Suprapubic skin (tissue), 4 donors: Measurements from ENCODE around the gene CDSN. TPM values are rescaled to one million over a fixed set of nuclear protein-coding genes. Genes with fewer than 3 reads are reported as not detected.
A peak's percentile ranks its signal among the peaks of the same experiment; 100 is the strongest.

Experiments
- DNase-seq, 2 donors: peaks; one replicate each; pipeline ENCODE4 v3.0.0-alpha.2; 2019; ENCODE audit warnings: low spot score in 2 of 2
- H3K27ac ChIP-seq: fragments of 200-600 bp; sonication (generic); one replicate; pipeline ENCODE4 v1.5.1; 2019
- H3K27me3 ChIP-seq: fragments of 200-600 bp; sonication (generic); one replicate; pipeline ENCODE4 v1.5.1; 2019
- H3K36me3 ChIP-seq: fragments of 200-600 bp; sonication (generic); one replicate; pipeline ENCODE4 v1.5.1; 2019
- H3K4me1 ChIP-seq: fragments of 200-600 bp; sonication (generic); one replicate; pipeline ENCODE4 v1.5.1; 2019
- H3K4me3 ChIP-seq: fragments of 200-600 bp; sonication (generic); one replicate; pipeline ENCODE4 v1.5.1; 2019; ENCODE audit warnings: mild to moderate bottlenecking
- H3K9me3 ChIP-seq: fragments of 200-600 bp; sonication (generic); one replicate; pipeline ENCODE4 v1.5.1; 2019
- CTCF ChIP-seq, 2 donors: fragments of 200-600 bp in 1 of 2; fragments of 450-650 bp in 1 of 2; sonication (generic) in 1 of 2; IDR thresholded peaks; one replicate each; pipeline ENCODE4 v1.5.1; 2016 to 2019; ENCODE audit warnings: antibody characterized with exemption in 2 of 2, mild to moderate bottlenecking in 1 of 2, moderate library complexity in 1 of 2
- EP300 ChIP-seq: sonication (generic); formaldehyde crosslinking; IDR thresholded peaks from one replicate; pipeline ENCODE4 v1.6.1; 2017; ENCODE audit warnings: antibody characterized with exemption
- POLR2A ChIP-seq, 2 donors: fragments of 450-650 bp; IDR thresholded peaks; one replicate each; pipeline ENCODE4 v1.6.1; 2017; ENCODE audit warnings: antibody characterized with exemption in 2 of 2, mild to moderate bottlenecking in 2 of 2, moderate library complexity in 2 of 2
- POLR2AphosphoS5 ChIP-seq, 3 donors: sonication (generic); formaldehyde crosslinking; IDR thresholded peaks; one replicate each; pipeline ENCODE4 v1.6.1; 2017; ENCODE audit warnings: antibody characterized with exemption in 3 of 3
- WGBS: methylation state at CpG from one replicate; pipeline ENCODE4 v1.1.5; 2018; 5-methylcytosine and 5-hydroxymethylcytosine counted together
- total RNA-seq, 4 donors: library from RNA; depleted of rRNA; stranded (reverse); fragments of >200 nt; gene quantifications; one replicate each; pipeline ENCODE4 v1.1.0, GENCODE V29; 2016

The CDSN gene
- total RNA-seq, 4 donors from 2014 or later: 16.3 to 598 (median 403) TPM

GRCh38 chr6:31090973-31091364 is 29.3 kb downstream of the CDSN start:
- Histone ChIP-seq H3K27ac (no peak overlapping the region), H3K4me3 (no peak overlapping the region), H3K9me3 (no peaks in the 10 kb centered on the region), H3K36me3 (no peaks in the 10 kb centered on the region), H3K27me3 (no peaks in the 10 kb centered on the region), H3K4me1 (peaks cover 25% of the 10 kb centered on the region)
- 72% methylated on average over 6 of the region's 6 CpGs for WGBS
- no peak for DNase-seq
- TF ChIP-seq CTCF (IDR thresholded peaks at IDR 0.05) (no peak), POLR2A (IDR thresholded peaks at IDR 0.05) (no peak)

GRCh38 chr6:31090275-31090972 is 29.8 kb downstream of the CDSN start:
- no peak overlapping the region for H3K27ac ChIP-seq
- no peaks in the 10 kb centered on the region for H3K36me3 ChIP-seq
- DNase-seq: no peak
- H3K27me3 ChIP-seq: no peaks in the 10 kb centered on the region
- TF ChIP-seq CTCF (IDR thresholded peaks at IDR 0.05): no peak
- no peak for TF ChIP-seq POLR2AphosphoS5 (IDR thresholded peaks at IDR 0.05)
- no peak for TF ChIP-seq EP300
- no peak for TF ChIP-seq POLR2A (IDR thresholded peaks at IDR 0.05)
- 94% methylated on average over 3 of the region's 3 CpGs for WGBS
- H3K4me3 ChIP-seq: no peak overlapping the region
- peaks cover 25% of the 10 kb centered on the region for H3K4me1 ChIP-seq
- no peaks in the 10 kb centered on the region for H3K9me3 ChIP-seq

GRCh38 chr6:31087494-31088089 is 32.7 kb downstream of the CDSN start:
- H3K36me3 ChIP-seq: no peaks in the 10 kb centered on the region
- H3K4me3 ChIP-seq: no peak overlapping the region
- DNase-seq: peak; percentile 89
- peaks cover 11% of the 10 kb centered on the region for H3K4me1 ChIP-seq
- WGBS: 11% methylated on average over 14 of the region's 14 CpGs
- no peaks in the 10 kb centered on the region for H3K27me3 ChIP-seq
- no peak overlapping the region for H3K27ac ChIP-seq
- no peaks in the 10 kb centered on the region for H3K9me3 ChIP-seq
- TF ChIP-seq CTCF (IDR thresholded peaks at IDR 0.05): peak; percentile 70 to 73
- TF ChIP-seq POLR2A (IDR thresholded peaks at IDR 0.05): no peak

GRCh38 chr6:31086788-31087440 is 33.3 kb downstream of the CDSN start:
- Histone ChIP-seq H3K4me3 (no peak overlapping the region), H3K36me3 (no peaks in the 10 kb centered on the region), H3K27ac (no peak overlapping the region), H3K9me3 (no peaks in the 10 kb centered on the region), H3K4me1 (peaks cover 11% of the 10 kb centered on the region), H3K27me3 (no peaks in the 10 kb centered on the region)
- no peak for DNase-seq
- 32% methylated on average over 7 of the region's 7 CpGs for WGBS
- TF ChIP-seq POLR2A (IDR thresholded peaks at IDR 0.05): no peak

- no peak overlapping the region for H3K4me3 ChIP-seq
- no peak for TF ChIP-seq POLR2A (IDR thresholded peaks at IDR 0.05)
- TF ChIP-seq EP300: no peak
- no peak for TF ChIP-seq CTCF (IDR thresholded peaks at IDR 0.05)
- no peak for TF ChIP-seq POLR2AphosphoS5 (IDR thresholded peaks at IDR 0.05)
- WGBS: 51% methylated on average over 8 of the region's 8 CpGs
- H3K4me1 ChIP-seq: peaks cover 21% of the 10 kb centered on the region
- no peak for DNase-seq
- no peaks in the 10 kb centered on the region for H3K27me3 ChIP-seq
- no peaks in the 10 kb centered on the region for H3K9me3 ChIP-seq
- no peaks in the 10 kb centered on the region for H3K36me3 ChIP-seq
- H3K27ac ChIP-seq: no peak overlapping the region
These were observed 36.4 kb downstream of the CDSN start for GRCh38 chr6:31083742-31084354.
